HL-60 (cell line): Measurements from ENCODE around the gene ROBO1.

Source experiments
- POLR2AphosphoS5 ChIP-seq: IDR thresholded peaks from 2 replicates; pipeline ENCODE4 v1.6.1; 2012; ENCODE audit warnings: low read depth
- TF ChIP-seq, protein P1 (sequence below): IDR thresholded peaks from one replicate; pipeline ENCODE4 v1.5.1; 2011; ENCODE audit warnings: low read length, control low read depth, inconsistent platforms; ENCODE audit not compliant: insufficient read depth
- TF ChIP-seq, protein P2 (sequence below): IDR thresholded peaks from 2 replicates; pipeline ENCODE4 v1.6.1; 2012; ENCODE audit warnings: low read depth; ENCODE audit not compliant: insufficient replicate concordance

DNA sequence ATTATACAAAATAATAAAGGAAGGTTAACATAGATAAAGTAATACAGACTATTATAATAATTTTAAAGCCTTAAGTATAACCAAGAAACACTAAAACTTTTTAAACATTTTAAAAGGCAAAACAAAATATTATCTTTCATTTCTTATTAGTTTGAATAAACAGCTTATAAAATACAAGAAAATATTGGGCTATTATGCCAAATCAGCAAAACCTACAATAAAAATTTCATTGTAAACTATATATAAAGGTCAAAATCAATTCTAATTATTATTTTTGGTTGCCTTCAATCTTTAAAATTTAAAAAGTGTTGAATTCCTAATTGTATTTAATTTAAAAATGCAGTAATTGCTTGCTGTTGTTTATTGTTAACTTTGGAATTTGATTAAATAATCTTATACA, 430.0 kb downstream of the ROBO1 start:
- TF ChIP-seq POLR2AphosphoS5: no peak
- TF ChIP-seq, protein P1, sequence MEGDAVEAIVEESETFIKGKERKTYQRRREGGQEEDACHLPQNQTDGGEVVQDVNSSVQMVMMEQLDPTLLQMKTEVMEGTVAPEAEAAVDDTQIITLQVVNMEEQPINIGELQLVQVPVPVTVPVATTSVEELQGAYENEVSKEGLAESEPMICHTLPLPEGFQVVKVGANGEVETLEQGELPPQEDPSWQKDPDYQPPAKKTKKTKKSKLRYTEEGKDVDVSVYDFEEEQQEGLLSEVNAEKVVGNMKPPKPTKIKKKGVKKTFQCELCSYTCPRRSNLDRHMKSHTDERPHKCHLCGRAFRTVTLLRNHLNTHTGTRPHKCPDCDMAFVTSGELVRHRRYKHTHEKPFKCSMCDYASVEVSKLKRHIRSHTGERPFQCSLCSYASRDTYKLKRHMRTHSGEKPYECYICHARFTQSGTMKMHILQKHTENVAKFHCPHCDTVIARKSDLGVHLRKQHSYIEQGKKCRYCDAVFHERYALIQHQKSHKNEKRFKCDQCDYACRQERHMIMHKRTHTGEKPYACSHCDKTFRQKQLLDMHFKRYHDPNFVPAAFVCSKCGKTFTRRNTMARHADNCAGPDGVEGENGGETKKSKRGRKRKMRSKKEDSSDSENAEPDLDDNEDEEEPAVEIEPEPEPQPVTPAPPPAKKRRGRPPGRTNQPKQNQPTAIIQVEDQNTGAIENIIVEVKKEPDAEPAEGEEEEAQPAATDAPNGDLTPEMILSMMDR: no peak
- TF ChIP-seq, protein P2, sequence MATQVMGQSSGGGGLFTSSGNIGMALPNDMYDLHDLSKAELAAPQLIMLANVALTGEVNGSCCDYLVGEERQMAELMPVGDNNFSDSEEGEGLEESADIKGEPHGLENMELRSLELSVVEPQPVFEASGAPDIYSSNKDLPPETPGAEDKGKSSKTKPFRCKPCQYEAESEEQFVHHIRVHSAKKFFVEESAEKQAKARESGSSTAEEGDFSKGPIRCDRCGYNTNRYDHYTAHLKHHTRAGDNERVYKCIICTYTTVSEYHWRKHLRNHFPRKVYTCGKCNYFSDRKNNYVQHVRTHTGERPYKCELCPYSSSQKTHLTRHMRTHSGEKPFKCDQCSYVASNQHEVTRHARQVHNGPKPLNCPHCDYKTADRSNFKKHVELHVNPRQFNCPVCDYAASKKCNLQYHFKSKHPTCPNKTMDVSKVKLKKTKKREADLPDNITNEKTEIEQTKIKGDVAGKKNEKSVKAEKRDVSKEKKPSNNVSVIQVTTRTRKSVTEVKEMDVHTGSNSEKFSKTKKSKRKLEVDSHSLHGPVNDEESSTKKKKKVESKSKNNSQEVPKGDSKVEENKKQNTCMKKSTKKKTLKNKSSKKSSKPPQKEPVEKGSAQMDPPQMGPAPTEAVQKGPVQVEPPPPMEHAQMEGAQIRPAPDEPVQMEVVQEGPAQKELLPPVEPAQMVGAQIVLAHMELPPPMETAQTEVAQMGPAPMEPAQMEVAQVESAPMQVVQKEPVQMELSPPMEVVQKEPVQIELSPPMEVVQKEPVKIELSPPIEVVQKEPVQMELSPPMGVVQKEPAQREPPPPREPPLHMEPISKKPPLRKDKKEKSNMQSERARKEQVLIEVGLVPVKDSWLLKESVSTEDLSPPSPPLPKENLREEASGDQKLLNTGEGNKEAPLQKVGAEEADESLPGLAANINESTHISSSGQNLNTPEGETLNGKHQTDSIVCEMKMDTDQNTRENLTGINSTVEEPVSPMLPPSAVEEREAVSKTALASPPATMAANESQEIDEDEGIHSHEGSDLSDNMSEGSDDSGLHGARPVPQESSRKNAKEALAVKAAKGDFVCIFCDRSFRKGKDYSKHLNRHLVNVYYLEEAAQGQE: no peak
